NT2/D1 (cell line): ENCODE measurements around the gene INPP5D.

ENCODE experiments used
- DNase-seq: peaks from one replicate; pipeline ENCODE4 v3.0.0-alpha.2; 2011; ENCODE audit warnings: low read depth, low spot score
- H3K27me3 ChIP-seq: 2 replicates; pipeline ENCODE4 v1.6.0; 2011; ENCODE audit warnings: mild to moderate bottlenecking; ENCODE audit not compliant: insufficient read length, insufficient read depth
- H3K36me3 ChIP-seq: 2 replicates; pipeline ENCODE4 v1.6.1; 2011; ENCODE audit warnings: mild to moderate bottlenecking, low read length, mixed read lengths; ENCODE audit not compliant: insufficient read depth, insufficient read length
- H3K4me1 ChIP-seq: 2 replicates; pipeline ENCODE4 v1.5.1; 2011; ENCODE audit not compliant: insufficient read depth, insufficient read length
- H3K4me3 ChIP-seq: 2 replicates; pipeline ENCODE4 v1.5.1; 2011; ENCODE audit warnings: low read depth; ENCODE audit not compliant: insufficient read length
- H3K9ac ChIP-seq: 2 replicates; pipeline ENCODE4 v1.6.0; 2011; ENCODE audit warnings: low read depth; ENCODE audit not compliant: insufficient read length
- H3K9me3 ChIP-seq: 2 replicates; pipeline ENCODE4 v1.5.1; 2011; ENCODE audit warnings: mild to moderate bottlenecking, low read length; ENCODE audit not compliant: insufficient read depth
- SUZ12 ChIP-seq: IDR thresholded peaks from 2 replicates; pipeline ENCODE4 v1.6.1; 2011; ENCODE audit not compliant: insufficient read length, insufficient read depth; ENCODE audit errors: extremely low read depth
- YY1 ChIP-seq: IDR thresholded peaks from 2 replicates; pipeline ENCODE4 v1.6.1; 2011; ENCODE audit not compliant: insufficient read length, insufficient read depth
- ZNF274 ChIP-seq: IDR thresholded peaks from 2 replicates; pipeline ENCODE4 v1.6.1; 2011; ENCODE audit warnings: mild to moderate bottlenecking, low read depth, low read length

The INPP5D gene

DNA sequence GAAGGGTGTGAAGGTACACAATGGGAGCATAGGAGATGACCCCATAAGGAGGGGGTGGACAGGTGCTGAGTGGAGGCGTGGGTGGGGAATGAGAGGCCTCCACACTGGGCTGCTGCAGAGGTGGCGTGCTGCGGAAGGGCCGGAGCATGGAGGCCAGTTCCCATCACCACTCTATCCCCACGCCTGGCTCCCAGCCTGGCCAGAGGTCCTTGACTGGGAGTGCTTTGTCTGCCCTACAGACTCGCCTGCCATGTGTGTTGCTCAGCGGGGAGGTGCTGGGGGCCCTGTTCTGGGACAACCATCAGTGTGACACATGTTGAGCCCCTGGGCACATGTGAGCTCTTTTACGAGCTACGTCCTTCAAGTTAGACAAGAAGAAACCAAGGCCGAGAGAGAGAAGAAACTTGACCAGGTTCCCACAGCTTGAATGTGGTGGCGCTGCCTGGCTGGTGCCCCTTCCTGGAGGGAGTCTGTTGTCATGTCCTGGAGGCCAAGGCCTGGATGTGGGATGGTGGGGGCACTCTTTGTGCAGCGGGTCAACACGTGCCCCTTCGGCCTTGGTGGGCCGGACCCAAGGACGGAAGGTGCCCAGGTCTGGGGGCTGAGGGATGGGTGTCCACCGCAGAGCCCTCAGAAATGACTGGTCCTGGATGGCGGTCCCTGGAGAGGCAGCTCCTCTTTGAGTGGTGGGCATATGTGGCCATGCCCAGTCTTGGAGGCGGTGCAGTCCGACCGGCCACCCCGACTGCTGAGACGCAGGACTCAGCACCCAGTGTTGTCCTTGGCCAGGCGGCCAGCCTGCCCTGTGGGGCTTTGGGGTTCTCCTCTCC lies 1.2 kb upstream of the INPP5D start:
- Histone ChIP-seq H3K4me3 (no peak overlapping the region), H3K4me1 (peaks cover 26% of the 10 kb centered on the region), H3K36me3 (no peaks in the 10 kb centered on the region), H3K27me3 (peaks cover 18% of the 10 kb centered on the region), H3K9ac (no peak overlapping the region), H3K9me3 (no peaks in the 10 kb centered on the region)
- no peak for DNase-seq
- no peak for TF ChIP-seq ZNF274
- TF ChIP-seq YY1: no peak
- no peak for TF ChIP-seq SUZ12

DNA sequence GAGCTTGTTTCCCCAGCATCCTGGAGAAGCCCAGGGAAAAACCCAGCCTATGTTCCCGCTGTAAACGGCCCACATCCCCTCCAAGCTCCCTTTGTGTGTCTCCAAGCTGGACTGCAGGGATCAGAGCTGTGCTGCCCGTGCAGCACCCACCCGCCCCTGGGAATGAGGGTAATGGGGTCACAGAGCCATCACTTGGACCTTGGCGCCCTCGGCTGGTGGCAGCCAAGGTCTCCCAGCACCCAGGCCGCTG lies 670 bp upstream of the INPP5D start:
- Histone ChIP-seq H3K27me3 (peaks cover 14% of the 10 kb centered on the region), H3K9ac (no peak overlapping the region), H3K4me3 (no peak overlapping the region), H3K36me3 (no peaks in the 10 kb centered on the region), H3K4me1 (peaks cover 26% of the 10 kb centered on the region), H3K9me3 (no peaks in the 10 kb centered on the region)
- no peak for DNase-seq
- TF ChIP-seq SUZ12 (no peak), YY1 (no peak), ZNF274 (no peak)

DNA sequence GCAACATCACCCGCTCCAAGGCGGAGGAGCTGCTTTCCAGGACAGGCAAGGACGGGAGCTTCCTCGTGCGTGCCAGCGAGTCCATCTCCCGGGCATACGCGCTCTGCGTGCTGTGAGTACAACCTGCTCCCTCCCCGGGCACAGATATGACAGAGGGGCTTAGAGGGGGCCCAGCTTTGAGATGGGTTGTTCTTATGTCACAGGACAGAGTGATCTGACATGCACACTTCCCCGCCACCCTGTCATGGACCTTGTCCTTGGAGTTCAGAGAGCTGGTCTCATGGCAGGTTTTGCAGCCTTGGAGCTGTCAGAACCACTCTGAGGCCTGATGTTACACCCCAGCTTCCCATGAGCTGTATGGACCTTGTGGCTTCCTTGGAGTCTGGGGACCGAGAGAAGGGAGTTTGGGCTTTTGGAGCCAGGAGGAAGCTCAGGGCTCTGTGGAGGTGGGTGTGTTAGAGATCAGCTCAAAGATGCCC lies 398 bp downstream of the INPP5D start:
- H3K36me3 ChIP-seq: no peaks in the 10 kb centered on the region
- no peak for DNase-seq
- no peak overlapping the region for H3K9ac ChIP-seq
- H3K4me3 ChIP-seq: no peak overlapping the region
- peaks cover 26% of the 10 kb centered on the region for H3K4me1 ChIP-seq
- H3K27me3 ChIP-seq: peaks cover 5% of the 10 kb centered on the region
- no peaks in the 10 kb centered on the region for H3K9me3 ChIP-seq
- no peak for TF ChIP-seq YY1
- no peak for TF ChIP-seq SUZ12
- TF ChIP-seq ZNF274: no peak

DNA sequence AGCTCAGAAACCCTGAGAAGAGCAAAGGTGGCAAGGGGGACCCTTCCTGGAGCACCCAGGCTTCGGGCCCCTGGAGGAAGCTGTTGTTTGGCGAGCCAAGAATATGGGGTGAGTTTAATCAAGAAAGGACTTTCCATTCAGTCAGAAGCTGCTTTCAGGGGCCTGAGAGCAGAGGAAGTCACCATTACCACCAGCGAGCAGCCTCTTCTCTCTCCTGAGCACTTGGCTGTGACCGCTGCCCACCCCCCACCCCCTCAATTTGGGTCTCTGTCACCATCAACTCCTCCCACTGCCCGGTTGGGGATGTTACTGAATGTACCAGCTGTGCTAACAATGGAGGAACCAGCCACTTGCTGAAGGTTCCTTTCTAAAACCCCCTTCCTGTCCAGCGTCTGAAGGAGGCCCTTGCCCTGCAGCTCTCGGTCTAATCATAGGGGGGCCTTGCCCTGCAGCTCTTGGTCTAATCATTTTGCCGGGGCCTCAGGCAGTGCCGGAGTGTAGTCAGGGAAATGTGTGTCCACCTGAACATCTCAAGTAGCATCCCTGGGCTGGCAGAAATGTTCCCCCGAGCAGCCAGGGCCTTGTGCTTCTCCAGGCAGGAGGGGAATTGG lies 943 bp downstream of the INPP5D start:
- Histone ChIP-seq H3K4me3 (no peak overlapping the region), H3K36me3 (no peaks in the 10 kb centered on the region), H3K4me1 (peaks cover 26% of the 10 kb centered on the region), H3K9me3 (no peaks in the 10 kb centered on the region), H3K9ac (no peak overlapping the region), H3K27me3 (peaks cover under 1% of the 10 kb centered on the region)
- DNase-seq: no peak
- no peak for TF ChIP-seq YY1
- no peak for TF ChIP-seq SUZ12
- no peak for TF ChIP-seq ZNF274

DNA sequence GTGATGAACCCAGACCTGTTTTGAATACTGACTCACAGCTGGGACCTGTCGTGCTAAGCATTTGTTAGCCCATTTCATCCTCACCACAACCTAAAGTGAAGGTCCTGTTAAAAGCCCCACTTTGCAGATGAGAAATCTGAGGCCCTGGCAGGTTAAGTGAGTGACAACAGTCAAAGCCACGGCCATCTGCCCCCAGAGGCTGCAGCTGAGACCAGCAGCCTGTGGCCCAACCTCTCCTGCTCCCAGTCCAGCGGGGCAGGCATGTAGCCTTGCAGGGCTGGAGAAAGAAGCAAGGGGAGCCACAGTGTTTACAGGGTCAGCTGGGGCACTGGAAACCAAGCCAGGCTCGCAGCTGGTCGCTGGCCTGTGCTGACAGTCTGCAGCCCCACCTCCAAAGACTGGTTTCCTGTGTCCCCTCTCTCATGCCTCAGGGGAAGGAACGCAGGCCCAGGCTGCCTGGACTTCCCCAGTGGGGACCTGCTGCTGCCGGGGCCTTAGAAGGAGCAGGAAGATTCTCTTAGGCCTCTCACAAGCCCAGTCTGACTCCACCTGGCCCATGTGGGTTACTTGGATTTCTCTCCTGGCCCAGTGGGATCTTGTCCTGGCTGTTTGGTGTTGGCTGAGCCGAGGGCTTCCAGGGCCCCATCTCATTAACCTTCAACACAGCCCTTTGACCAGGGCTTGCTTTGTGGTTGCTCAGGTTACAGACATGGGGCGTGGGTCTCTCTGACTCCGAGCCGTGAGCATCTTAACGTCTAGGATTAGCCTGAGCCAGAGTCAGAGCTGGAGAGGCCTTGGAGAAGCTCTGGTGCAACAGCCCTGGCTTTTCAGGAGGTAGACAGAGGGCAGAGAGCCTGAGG lies 1.7 kb downstream of the INPP5D start:
- no peak for TF ChIP-seq ZNF274
- TF ChIP-seq SUZ12: no peak
- no peak for TF ChIP-seq YY1
- no peaks in the 10 kb centered on the region for H3K27me3 ChIP-seq

DNA sequence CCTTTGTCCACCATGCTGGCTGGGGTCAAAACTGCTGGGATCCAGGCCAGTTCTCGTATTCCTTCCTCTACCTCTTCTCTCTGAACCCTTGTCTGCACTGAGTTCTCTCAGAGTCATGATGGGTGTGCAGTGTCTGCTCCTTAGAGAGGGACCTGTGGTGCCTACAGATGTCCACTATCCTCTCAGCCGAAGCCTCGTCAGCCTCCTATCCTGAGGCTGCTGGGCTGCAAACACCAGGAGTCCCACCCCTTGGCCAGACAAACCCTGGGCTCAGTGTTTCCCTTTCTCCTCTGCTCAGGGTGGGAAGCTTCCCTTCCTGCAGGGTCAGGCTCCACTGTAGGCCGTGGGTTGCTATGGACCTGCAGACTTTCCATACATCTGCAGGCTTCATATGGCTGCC lies 2.3 kb downstream of the INPP5D start:
- peaks cover 26% of the 10 kb centered on the region for H3K4me1 ChIP-seq
- TF ChIP-seq YY1 (no peak), ZNF274 (no peak), SUZ12 (no peak)
- DNase-seq: no peak
- no peak overlapping the region for H3K4me3 ChIP-seq
- H3K36me3 ChIP-seq: no peaks in the 10 kb centered on the region
- no peaks in the 10 kb centered on the region for H3K27me3 ChIP-seq
- no peaks in the 10 kb centered on the region for H3K9me3 ChIP-seq
- no peak overlapping the region for H3K9ac ChIP-seq

More for the DNA sequence above, 1.7 kb downstream of the INPP5D start:
- no peak overlapping the region for H3K9ac ChIP-seq
- H3K36me3 ChIP-seq: no peaks in the 10 kb centered on the region
- no peak for DNase-seq
- peaks cover 26% of the 10 kb centered on the region for H3K4me1 ChIP-seq
- H3K9me3 ChIP-seq: no peaks in the 10 kb centered on the region
- no peak overlapping the region for H3K4me3 ChIP-seq

DNA sequence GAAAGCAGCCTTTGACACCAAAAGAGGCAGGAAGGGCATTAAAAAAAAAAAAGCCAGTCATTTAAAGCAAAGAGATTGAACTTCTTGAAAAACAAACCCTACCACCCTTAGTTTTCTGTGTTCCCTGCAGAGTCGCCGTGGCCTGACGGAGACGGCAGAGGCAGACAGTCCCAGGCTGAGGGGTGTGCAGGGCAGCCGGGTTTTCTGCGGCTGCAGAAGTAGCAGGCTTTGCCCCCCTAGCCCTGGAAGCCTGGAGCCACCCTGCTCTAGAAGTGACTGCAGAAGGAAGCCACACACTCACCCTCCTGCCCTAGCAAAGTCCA lies 2.8 kb downstream of the INPP5D start:
- Histone ChIP-seq H3K4me3 (no peak overlapping the region), H3K9ac (peak overlapping the region; percentile 50)
- TF ChIP-seq ZNF274 (no peak), SUZ12 (no peak)

More for the DNA sequence above, 2.8 kb downstream of the INPP5D start:
- Histone ChIP-seq H3K27me3 (no peaks in the 10 kb centered on the region), H3K36me3 (no peaks in the 10 kb centered on the region), H3K9me3 (no peaks in the 10 kb centered on the region), H3K4me1 (peaks cover 26% of the 10 kb centered on the region)
- no peak for DNase-seq
